Parathyroid adenoma (tissue), 2 donors: ENCODE measurements around the gene HAP1.

Experiments used
- H2AFZ ChIP-seq: fragments of 300-600 bp; sonication (generic); one replicate; pipeline ENCODE4 v1.7.0; 2017; ENCODE audit warnings: antibody characterized with exemption, mild to moderate bottlenecking
- H3K27ac ChIP-seq: fragments of 300-600 bp; sonication (generic); one replicate; pipeline ENCODE4 v1.7.0; 2017
- H3K27me3 ChIP-seq: fragments of 300-600 bp; sonication (generic); one replicate; pipeline ENCODE4 v1.7.0; 2017; ENCODE audit warnings: low read length; ENCODE audit not compliant: control insufficient read depth, insufficient read depth
- H3K36me3 ChIP-seq: fragments of 300-600 bp; sonication (generic); one replicate; pipeline ENCODE4 v1.7.0; 2017; ENCODE audit warnings: low read length; ENCODE audit not compliant: control insufficient read depth, insufficient read depth
- H3K4me1 ChIP-seq: fragments of 300-600 bp; sonication (generic); one replicate; pipeline ENCODE4 v1.7.0; 2017; ENCODE audit warnings: control low read depth
- H3K4me2 ChIP-seq: fragments of 300-600 bp; sonication (generic); one replicate; pipeline ENCODE4 v1.7.0; 2017; ENCODE audit warnings: low read length
- H3K4me3 ChIP-seq: fragments of 300-600 bp; sonication (generic); one replicate; pipeline ENCODE4 v1.7.0; 2017; ENCODE audit warnings: low read depth, low read length
- H3K79me2 ChIP-seq: fragments of 300-600 bp; sonication (generic); one replicate; pipeline ENCODE4 v1.7.0; 2017; ENCODE audit warnings: control low read depth
- H3K9ac ChIP-seq: fragments of 300-600 bp; sonication (generic); one replicate; pipeline ENCODE4 v1.7.0; 2017; ENCODE audit warnings: mild to moderate bottlenecking
- H3K9me3 ChIP-seq: fragments of 300-600 bp; sonication (generic); one replicate; pipeline ENCODE4 v1.7.0; 2017; ENCODE audit warnings: low read length; ENCODE audit not compliant: control insufficient read depth
- TF ChIP-seq, protein P1 (sequence below): fragments of 300-600 bp; sonication (generic); IDR thresholded peaks from one replicate; pipeline ENCODE4 v1.7.0; 2017; ENCODE audit warnings: antibody characterized with exemption, mild to moderate bottlenecking
- donor health status: primary hyperparathyroidism.

The HAP1 gene

DNA sequence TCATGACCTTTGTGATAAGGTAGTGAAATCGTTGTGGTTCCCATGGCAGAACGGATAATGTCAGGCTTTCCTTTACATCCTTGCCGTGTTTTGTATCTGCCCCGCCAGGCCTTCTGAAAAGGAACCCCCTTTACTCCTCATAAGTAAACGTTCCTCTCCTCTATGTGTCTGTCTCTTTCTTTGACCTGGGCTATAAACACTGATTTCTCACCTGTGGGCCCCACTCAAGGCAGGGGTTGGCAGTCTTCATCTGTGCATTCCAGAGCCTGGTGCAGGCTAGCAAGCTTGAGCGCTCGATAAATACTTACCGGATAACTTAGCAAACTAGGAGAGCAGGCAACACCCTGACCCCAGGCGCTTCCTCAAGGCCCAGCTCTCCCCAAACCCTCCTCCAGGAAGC, 7.3 kb upstream of the HAP1 start:
- H2AFZ ChIP-seq, result no peak overlapping the region
- H3K36me3 ChIP-seq, result no peaks in the 10 kb centered on the region
- no peaks in the 10 kb centered on the region for H3K79me2 ChIP-seq
- H3K4me2 ChIP-seq, result no peak overlapping the region
- no peaks in the 10 kb centered on the region for H3K4me1 ChIP-seq
- H3K27ac ChIP-seq, result no peak overlapping the region
- H3K9ac ChIP-seq, result no peak overlapping the region
- H3K4me3 ChIP-seq, result no peak overlapping the region
- no peaks in the 10 kb centered on the region for H3K27me3 ChIP-seq
- no peaks in the 10 kb centered on the region for H3K9me3 ChIP-seq
- TF ChIP-seq, protein P1, sequence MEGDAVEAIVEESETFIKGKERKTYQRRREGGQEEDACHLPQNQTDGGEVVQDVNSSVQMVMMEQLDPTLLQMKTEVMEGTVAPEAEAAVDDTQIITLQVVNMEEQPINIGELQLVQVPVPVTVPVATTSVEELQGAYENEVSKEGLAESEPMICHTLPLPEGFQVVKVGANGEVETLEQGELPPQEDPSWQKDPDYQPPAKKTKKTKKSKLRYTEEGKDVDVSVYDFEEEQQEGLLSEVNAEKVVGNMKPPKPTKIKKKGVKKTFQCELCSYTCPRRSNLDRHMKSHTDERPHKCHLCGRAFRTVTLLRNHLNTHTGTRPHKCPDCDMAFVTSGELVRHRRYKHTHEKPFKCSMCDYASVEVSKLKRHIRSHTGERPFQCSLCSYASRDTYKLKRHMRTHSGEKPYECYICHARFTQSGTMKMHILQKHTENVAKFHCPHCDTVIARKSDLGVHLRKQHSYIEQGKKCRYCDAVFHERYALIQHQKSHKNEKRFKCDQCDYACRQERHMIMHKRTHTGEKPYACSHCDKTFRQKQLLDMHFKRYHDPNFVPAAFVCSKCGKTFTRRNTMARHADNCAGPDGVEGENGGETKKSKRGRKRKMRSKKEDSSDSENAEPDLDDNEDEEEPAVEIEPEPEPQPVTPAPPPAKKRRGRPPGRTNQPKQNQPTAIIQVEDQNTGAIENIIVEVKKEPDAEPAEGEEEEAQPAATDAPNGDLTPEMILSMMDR, result no peak

DNA sequence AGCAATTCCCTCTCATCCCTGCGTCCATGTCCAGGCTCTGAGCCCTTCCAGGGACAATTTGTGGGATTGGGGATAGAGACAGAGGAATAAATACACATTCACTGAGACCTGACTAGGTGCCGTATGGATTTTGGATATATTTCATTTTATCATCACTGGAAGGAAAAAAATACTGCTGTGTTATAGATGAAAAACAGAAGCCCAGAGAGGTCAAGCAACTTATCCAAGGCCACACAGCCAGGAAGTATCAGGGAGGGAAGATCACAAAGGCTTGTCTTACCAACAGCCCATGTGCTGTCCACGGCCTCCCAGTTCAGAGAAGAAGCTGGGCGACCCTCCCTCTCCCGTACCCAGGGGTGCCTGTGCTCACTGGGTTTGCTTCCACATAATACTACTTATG, 6.1 kb upstream of the HAP1 start:
- TF ChIP-seq, protein P1, result no peak
- Histone ChIP-seq H3K27me3 (peaks cover 4% of the 10 kb centered on the region), H3K4me2 (no peak overlapping the region), H3K36me3 (no peaks in the 10 kb centered on the region), H3K4me1 (no peaks in the 10 kb centered on the region), H3K4me3 (no peak overlapping the region), H3K79me2 (no peaks in the 10 kb centered on the region), H3K27ac (no peak overlapping the region), H2AFZ (no peak overlapping the region), H3K9ac (no peak overlapping the region), H3K9me3 (no peaks in the 10 kb centered on the region)

DNA sequence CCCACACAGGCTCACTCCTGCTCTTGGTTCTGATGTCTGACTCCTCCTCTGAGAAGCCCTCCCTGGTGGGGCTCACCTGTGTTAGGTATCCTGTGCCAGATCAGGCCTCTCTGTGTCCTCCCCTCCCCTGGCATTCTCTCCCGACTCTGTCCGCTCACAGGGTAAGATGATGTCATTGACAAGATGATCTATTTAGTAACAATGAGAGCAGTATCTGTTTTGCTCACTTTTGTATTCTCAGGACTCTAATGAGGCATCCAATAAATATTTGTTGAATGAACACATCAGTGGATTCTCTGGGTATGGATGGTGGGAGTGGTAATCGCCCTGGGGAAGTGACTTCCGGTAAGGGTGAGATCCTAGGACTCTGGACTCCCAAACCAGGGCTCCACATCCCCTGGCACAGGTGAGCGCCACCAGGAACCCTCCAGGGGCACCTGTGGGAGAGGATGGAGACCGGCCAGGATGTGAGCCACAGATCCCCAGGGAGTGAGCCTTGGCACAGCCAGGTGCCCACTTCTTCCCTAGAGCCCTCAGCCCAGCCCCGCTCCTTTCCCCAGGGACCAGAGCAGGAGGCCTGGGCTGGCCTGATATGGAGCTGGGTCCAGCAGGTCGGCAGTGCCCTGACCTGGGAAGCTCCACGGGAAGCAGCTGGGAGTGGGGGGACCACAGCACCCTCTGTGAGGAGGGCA, 5.4 kb upstream of the HAP1 start:
- TF ChIP-seq, protein P1, result no peak
- H3K27ac ChIP-seq, result no peak overlapping the region
- H3K36me3 ChIP-seq, result no peaks in the 10 kb centered on the region

DNA sequence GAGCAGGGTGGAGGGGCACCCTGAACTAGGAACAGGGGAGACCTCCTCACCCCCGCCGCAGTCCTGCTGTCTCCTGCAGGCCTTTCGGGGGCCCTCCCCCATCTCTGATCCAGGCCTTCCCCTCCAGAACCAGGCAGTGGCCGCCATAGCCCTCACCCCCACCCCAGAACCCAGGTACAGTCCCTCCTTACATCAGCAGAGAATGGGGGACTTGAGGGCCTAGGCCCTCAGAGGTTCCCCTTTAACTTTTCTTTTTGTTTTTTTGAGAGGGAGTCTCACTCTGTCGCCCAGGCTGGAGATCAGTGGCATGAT, 4.3 kb upstream of the HAP1 start:
- H3K9ac ChIP-seq, result no peak overlapping the region
- no peak overlapping the region for H3K4me2 ChIP-seq
- no peak overlapping the region for H3K4me3 ChIP-seq
- no peaks in the 10 kb centered on the region for H3K36me3 ChIP-seq
- H2AFZ ChIP-seq, result no peak overlapping the region
- H3K27me3 ChIP-seq, result peaks cover 4% of the 10 kb centered on the region
- H3K79me2 ChIP-seq, result no peaks in the 10 kb centered on the region
- no peak overlapping the region for H3K27ac ChIP-seq
- H3K4me1 ChIP-seq, result peaks cover 7% of the 10 kb centered on the region
- TF ChIP-seq, protein P1, result no peak
- H3K9me3 ChIP-seq, result no peaks in the 10 kb centered on the region

More for the DNA sequence above, 5.4 kb upstream of the HAP1 start:
- H3K27me3 ChIP-seq, result peaks cover 4% of the 10 kb centered on the region
- no peak overlapping the region for H3K4me3 ChIP-seq
- H3K9me3 ChIP-seq, result no peaks in the 10 kb centered on the region
- H3K4me2 ChIP-seq, result no peak overlapping the region
- no peak overlapping the region for H3K9ac ChIP-seq
- H2AFZ ChIP-seq, result no peak overlapping the region
- peaks cover 3% of the 10 kb centered on the region for H3K4me1 ChIP-seq
- no peaks in the 10 kb centered on the region for H3K79me2 ChIP-seq
